ENCODE data around the gene PCDHGA1.

DNA sequence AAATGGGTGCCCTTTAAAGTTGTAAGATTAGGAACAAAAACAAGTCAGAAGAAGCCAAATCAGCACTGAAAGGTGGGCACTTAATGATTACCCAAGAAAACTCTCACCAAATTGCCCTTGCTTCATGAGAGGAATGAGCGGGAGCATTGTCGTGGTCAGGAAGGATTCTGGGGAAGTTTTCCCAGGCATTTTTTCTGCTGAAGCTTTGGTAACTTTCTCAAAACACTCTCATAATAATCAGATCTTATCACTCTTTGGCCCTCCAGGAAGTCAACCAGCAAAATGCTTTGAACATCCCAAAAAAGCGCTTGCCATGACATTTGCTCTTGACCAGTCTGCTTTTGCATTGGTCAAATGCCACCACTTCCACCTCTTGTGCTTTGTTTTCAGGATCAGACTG lies 135.0 kb downstream of the PCDHGA1 start:
- TF ChIP-seq, protein P1, sequence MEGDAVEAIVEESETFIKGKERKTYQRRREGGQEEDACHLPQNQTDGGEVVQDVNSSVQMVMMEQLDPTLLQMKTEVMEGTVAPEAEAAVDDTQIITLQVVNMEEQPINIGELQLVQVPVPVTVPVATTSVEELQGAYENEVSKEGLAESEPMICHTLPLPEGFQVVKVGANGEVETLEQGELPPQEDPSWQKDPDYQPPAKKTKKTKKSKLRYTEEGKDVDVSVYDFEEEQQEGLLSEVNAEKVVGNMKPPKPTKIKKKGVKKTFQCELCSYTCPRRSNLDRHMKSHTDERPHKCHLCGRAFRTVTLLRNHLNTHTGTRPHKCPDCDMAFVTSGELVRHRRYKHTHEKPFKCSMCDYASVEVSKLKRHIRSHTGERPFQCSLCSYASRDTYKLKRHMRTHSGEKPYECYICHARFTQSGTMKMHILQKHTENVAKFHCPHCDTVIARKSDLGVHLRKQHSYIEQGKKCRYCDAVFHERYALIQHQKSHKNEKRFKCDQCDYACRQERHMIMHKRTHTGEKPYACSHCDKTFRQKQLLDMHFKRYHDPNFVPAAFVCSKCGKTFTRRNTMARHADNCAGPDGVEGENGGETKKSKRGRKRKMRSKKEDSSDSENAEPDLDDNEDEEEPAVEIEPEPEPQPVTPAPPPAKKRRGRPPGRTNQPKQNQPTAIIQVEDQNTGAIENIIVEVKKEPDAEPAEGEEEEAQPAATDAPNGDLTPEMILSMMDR (IDR thresholded peaks at IDR 0.05 in 2 of 3, conservative IDR thresholded peaks at IDR 0.05 in 1 of 3; ENCODE audit: insufficient read depth in 2 of 3, low read depth in 1 of 3, low read length in 3 of 3): no peak
- TF ChIP-seq POLR2A (conservative IDR thresholded peaks at IDR 0.05): no peak
- no peak for TF ChIP-seq TAF1 (IDR thresholded peaks at IDR 0.05; ENCODE audit: control insufficient read depth, extremely low read depth, insufficient read depth, low read length, severe bottlenecking)

Data from K562 (cell line).